ENCODE results near the gene RBM22.

Gene RBM22

DNA sequence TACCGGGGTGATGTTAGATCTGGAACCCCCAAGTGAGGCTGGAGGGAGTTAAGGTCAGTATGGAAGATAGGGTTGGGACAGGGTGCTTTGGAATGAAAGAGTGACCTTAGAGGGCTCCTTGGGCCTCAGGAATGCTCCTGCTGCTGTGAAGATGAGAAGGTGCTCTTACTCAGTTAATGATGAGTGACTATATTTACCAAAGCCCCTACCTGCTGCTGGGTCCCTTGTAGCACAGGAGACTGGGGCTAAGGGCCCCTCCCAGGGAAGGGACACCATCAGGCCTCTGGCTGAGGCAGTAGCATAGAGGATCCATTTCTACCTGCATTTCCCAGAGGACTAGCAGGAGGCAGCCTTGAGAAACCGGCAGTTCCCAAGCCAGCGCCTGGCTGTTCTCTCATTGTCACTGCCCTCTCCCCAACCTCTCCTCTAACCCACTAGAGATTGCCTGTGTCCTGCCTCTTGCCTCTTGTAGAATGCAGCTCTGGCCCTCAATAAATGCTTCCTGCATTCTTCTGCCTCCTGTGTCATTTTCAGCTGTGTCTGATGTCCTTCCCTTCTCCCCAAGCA lies 42.1 kb downstream of the RBM22 start:
- no peak for DNase-seq (ENCODE audit: low read depth in 2 of 2)
- TF ChIP-seq, protein P1, sequence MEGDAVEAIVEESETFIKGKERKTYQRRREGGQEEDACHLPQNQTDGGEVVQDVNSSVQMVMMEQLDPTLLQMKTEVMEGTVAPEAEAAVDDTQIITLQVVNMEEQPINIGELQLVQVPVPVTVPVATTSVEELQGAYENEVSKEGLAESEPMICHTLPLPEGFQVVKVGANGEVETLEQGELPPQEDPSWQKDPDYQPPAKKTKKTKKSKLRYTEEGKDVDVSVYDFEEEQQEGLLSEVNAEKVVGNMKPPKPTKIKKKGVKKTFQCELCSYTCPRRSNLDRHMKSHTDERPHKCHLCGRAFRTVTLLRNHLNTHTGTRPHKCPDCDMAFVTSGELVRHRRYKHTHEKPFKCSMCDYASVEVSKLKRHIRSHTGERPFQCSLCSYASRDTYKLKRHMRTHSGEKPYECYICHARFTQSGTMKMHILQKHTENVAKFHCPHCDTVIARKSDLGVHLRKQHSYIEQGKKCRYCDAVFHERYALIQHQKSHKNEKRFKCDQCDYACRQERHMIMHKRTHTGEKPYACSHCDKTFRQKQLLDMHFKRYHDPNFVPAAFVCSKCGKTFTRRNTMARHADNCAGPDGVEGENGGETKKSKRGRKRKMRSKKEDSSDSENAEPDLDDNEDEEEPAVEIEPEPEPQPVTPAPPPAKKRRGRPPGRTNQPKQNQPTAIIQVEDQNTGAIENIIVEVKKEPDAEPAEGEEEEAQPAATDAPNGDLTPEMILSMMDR (IDR thresholded peaks at IDR 0.05; ENCODE audit: low read depth, low read length), result no peak
- H3K4me3 ChIP-seq (replicated peaks in 1 of 2; ENCODE audit: low read depth in 2 of 2, low read length in 2 of 2), result no peak overlapping the region

DNA sequence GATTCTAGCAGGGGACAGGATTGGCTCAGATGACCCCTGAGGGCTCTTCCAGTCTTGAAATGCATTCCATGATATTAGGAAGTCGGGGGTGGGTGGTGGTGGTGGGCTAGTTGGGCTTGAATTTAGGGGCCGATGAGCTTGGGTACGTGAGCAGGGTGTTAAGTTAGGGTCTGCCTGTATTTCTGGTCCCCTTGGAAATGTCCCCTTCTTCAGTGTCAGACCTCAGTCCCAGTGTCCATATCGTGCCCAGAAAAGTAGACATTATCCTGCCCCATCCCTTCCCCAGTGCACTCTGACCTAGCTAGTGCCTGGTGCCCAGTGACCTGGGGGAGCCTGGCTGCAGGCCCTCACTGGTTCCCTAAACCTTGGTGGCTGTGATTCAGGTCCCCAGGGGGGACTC lies 42.7 kb downstream of the RBM22 start:
- TF ChIP-seq, protein P1 (IDR thresholded peaks at IDR 0.05; ENCODE audit: low read depth, low read length), result no peak
- DNase-seq (ENCODE audit: low read depth in 2 of 2), result no peak
- no peak overlapping the region for H3K4me3 ChIP-seq (replicated peaks in 1 of 2; ENCODE audit: low read depth in 2 of 2, low read length in 2 of 2)

DNA sequence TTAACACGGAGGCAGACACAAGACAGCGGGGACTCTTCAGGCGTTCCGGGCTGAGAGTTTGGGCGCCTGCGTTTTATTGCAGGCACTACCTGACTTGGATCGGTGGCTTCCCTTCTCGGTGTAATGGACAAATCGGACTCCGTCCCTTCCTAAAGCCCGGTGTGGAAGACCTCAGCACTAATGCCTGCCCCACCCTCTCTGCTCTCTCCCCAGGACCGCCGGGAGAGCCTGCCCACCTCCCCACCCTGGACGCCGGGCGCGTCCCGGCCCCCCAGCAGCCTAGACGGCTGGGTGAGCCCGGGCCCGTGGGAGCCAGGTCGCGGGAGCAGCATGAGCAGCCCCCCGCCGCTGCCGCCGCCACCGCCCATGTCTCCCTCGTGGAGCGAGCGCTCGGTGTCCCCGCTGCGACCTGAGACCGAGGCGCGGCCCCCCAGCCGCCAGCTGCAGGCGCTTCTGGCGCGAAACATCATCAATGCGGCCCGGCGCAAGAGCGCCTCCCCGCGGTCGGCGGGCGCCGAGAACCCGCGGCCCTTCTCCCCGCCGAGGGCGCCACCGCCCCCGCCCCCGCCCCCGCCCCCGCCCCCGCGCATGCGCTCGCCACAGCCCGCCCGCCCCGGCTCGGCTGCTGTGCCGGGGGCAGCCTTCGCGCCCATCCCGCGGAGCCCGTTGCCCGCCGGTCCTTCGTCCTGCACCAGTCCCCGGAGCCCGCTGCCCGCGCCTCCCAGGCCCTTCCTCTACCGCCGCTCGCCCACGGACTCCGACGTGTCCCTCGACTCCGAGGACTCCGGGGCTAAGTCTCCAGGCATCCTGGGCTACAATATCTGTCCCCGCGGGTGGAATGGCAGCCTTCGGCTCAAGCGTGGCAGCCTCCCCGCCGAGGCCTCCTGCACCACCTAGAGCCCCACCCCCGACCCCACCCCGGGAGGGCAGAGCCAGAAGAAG lies 44.4 kb downstream of the RBM22 start:
- peak; percentile 53 to 68 for DNase-seq (ENCODE audit: low read depth in 2 of 2)
- TF ChIP-seq, protein P1 (IDR thresholded peaks at IDR 0.05; ENCODE audit: low read depth, low read length), result peak; percentile 46
- H3K4me3 ChIP-seq (replicated peaks in 1 of 2; ENCODE audit: low read depth in 2 of 2, low read length in 2 of 2), result peak overlapping the region; percentile 32 to 59

DNA sequence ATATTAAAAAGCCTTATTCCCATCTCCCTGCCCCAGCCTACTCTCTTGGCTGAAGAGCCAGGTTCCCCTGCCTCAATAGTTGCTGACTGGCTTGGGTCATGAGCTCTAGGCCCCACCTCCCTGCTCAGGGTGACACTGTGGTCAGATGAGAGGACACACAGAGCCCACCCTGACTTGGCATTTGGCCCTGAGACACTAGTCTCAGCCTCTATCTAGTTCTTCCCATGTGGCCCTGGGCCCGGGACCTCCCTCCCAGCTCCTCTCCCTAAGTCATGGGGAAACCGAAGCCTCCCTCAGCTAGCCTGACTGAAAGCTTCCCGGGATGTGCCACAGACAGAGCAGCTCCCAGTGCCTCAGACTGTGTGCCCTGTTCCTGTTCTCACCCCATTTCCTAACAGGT lies 45.6 kb downstream of the RBM22 start:
- TF ChIP-seq, protein P1 (IDR thresholded peaks at IDR 0.05; ENCODE audit: low read depth, low read length), result no peak
- no peak for DNase-seq (ENCODE audit: low read depth in 2 of 2)
- H3K4me3 ChIP-seq (replicated peaks in 1 of 2; ENCODE audit: low read depth in 2 of 2, low read length in 2 of 2), result no peak overlapping the region

DNA sequence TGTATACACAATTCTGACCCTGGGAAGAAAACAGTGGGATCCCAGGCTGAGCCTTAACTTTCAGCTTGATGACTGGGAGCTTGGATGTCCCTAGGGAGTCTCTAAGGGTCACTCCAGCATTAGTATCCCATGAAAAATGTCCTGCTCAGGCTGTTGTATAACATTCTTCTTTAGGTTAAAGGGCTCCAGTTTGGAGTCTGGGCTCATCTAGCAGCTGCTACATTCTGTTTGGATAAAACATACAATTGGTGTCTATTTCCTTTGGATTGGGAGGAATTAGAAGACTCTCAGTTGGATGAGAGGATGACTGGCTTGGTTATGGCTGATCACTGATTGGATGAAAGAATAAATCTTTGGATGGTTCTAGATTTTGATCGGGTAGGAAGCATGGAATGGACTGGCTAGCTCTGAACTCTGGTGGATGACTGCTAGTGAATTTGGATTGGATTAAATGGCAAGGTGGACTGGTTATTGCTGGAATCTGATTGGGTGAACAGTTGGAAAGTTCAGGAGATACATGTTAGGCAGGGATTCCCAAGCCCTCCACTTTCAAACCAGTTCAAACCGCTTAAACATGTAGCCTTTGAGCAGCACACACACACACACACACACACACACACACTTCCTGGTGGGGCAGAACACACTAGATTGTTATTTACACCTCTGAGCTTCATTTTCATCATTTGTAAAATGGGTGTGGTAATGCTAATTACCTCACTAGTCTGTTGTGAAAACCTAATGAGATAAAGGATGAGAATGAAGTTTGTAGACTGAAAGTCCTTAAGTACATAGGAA lies 46.9 kb downstream of the RBM22 start:
- no peak for DNase-seq (ENCODE audit: low read depth in 2 of 2)
- TF ChIP-seq, protein P1 (IDR thresholded peaks at IDR 0.05; ENCODE audit: low read depth, low read length), result no peak

DNA sequence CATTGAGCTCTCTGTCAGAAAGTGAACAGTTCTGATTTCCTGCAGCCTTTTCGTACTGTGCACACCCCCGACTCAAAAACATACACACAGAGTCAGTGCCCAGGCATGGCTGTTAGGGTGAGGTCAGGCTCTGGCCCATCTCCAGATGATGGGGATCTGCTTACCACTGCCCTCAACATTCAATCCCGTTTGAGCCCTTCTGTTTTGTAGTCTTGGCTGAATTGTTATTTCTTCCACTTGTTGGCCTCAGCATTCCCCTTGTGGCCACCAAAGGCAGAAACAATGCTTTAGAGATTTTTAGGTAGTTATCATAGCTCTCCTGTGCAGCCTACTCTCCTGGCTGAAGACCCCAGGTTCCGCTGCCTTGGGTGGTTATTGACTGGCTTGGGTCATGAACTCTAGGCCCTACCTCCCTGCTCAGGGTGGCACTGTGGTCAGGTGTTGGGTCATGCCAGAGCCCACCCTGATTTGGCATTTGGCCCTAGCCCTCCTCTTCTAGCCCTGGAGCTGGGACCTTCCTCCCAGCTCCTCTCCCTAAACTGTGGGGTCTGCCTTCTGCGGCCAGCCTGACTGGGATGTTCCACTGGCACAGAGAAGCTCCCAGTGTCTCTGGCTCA lies 47.6 kb downstream of the RBM22 start:
- no peak overlapping the region for H3K4me3 ChIP-seq (replicated peaks in 1 of 2; ENCODE audit: low read depth in 2 of 2, low read length in 2 of 2)
- peak; percentile 51 to 60 for DNase-seq (ENCODE audit: low read depth in 2 of 2)
- TF ChIP-seq, protein P1 (IDR thresholded peaks at IDR 0.05; ENCODE audit: low read depth, low read length), result peak; percentile 52

More for the DNA sequence above, 46.9 kb downstream of the RBM22 start:
- H3K4me3 ChIP-seq (replicated peaks in 1 of 2; ENCODE audit: low read depth in 2 of 2, low read length in 2 of 2), result no peak overlapping the region
